ENCODE data around the gene DLG2.

DLG2 gene

DNA sequence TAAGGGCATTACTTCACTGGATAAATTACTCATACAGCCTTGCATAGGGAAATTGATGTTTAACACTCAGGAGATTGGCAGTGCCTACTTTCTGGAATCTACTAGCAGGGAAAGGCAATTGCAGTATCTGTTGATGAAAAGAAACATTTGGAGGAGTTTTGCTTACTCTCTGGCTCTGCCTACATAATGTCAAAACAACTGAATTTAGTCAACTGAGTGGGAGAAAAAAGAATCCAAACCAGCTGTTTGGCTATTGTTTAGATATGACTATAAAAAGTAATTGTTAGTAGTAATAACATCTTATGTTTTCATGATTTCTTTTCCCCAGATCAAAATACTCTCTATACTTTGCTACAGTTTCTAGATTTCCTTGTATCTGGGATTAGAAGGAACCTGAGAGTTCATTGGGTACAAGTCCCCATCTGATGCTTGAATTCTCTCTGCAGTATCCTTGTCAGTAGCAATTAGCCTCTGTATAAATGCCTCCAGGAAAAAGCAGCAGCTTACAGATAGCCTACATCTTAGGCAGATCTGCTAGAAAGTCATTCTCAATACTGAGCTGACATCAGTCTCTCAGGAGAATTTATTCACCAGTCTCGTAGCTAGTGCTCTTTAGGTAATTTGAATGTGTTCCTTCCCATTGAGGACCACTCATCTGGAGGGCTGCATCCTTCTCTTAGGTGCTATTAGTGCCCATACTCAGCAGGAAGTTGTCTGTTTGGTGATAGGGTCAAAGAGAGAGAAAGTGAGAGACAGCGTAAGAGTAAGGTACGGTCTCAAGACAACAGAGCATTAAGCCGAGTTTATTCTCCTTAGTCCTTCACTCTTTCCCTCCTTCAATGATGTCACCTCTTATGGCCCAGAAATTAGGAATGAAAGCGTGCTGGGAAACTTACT lies 2155.1 kb downstream of the DLG2 start:
- Histone ChIP-seq H2AFZ (ENCODE audit: low read length) (no peak overlapping the region), H4K20me1 (ENCODE audit: insufficient read depth, low read length) (no peaks in the 10 kb centered on the region), H3K9me2 (replicated peaks; ENCODE audit: insufficient read depth, low read length) (no peaks in the 10 kb centered on the region), H3K4me2 (ENCODE audit: low read depth, low read length) (no peak overlapping the region), H3F3A (ENCODE audit: insufficient read depth, low read length) (no peaks in the 10 kb centered on the region), H3K9ac (ENCODE audit: low read length) (no peak overlapping the region), H3K36me3 (replicated peaks; ENCODE audit: insufficient read depth, low read length) (no peaks in the 10 kb centered on the region), H3K4me1 (ENCODE audit: low read length) (no peaks in the 10 kb centered on the region), H3K4me3 (ENCODE audit: low read length) (no peak overlapping the region), H3K27me3 (replicated peaks; ENCODE audit: insufficient read depth, low read length) (no peaks in the 10 kb centered on the region), H3K9me3 (replicated peaks; ENCODE audit: insufficient read depth, low read length) (no peaks in the 10 kb centered on the region), H3K27ac (ENCODE audit: low read length) (no peak overlapping the region), H3K79me2 (ENCODE audit: low read length) (no peaks in the 10 kb centered on the region)
- TF ChIP-seq EZH2phosphoT487 (IDR thresholded peaks at IDR 0.05; ENCODE audit: low read length) (no peak), EZH2 (optimal IDR thresholded peaks at IDR 0.05; ENCODE audit: low read depth, low read length) (no peak)
- TF ChIP-seq, protein P1, sequence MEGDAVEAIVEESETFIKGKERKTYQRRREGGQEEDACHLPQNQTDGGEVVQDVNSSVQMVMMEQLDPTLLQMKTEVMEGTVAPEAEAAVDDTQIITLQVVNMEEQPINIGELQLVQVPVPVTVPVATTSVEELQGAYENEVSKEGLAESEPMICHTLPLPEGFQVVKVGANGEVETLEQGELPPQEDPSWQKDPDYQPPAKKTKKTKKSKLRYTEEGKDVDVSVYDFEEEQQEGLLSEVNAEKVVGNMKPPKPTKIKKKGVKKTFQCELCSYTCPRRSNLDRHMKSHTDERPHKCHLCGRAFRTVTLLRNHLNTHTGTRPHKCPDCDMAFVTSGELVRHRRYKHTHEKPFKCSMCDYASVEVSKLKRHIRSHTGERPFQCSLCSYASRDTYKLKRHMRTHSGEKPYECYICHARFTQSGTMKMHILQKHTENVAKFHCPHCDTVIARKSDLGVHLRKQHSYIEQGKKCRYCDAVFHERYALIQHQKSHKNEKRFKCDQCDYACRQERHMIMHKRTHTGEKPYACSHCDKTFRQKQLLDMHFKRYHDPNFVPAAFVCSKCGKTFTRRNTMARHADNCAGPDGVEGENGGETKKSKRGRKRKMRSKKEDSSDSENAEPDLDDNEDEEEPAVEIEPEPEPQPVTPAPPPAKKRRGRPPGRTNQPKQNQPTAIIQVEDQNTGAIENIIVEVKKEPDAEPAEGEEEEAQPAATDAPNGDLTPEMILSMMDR (IDR thresholded peaks at IDR 0.05; ENCODE audit: low read length) = no peak
- DNase-seq = no peak

- Histone ChIP-seq H3K9me2 (replicated peaks; ENCODE audit: insufficient read depth, low read length) (no peaks in the 10 kb centered on the region), H3K9ac (ENCODE audit: low read length) (no peak overlapping the region), H3K4me2 (ENCODE audit: low read depth, low read length) (no peak overlapping the region), H3K4me3 (ENCODE audit: low read length) (no peak overlapping the region), H4K20me1 (ENCODE audit: insufficient read depth, low read length) (no peaks in the 10 kb centered on the region), H3K79me2 (ENCODE audit: low read length) (no peaks in the 10 kb centered on the region), H3K27ac (ENCODE audit: low read length) (no peak overlapping the region), H3K27me3 (replicated peaks; ENCODE audit: insufficient read depth, low read length) (no peaks in the 10 kb centered on the region), H2AFZ (ENCODE audit: low read length) (no peak overlapping the region), H3F3A (ENCODE audit: insufficient read depth, low read length) (no peaks in the 10 kb centered on the region), H3K36me3 (replicated peaks; ENCODE audit: insufficient read depth, low read length) (no peaks in the 10 kb centered on the region), H3K9me3 (replicated peaks; ENCODE audit: insufficient read depth, low read length) (no peaks in the 10 kb centered on the region), H3K4me1 (ENCODE audit: low read length) (no peaks in the 10 kb centered on the region)
- TF ChIP-seq, protein P1 (IDR thresholded peaks at IDR 0.05; ENCODE audit: low read length) = no peak
- TF ChIP-seq EZH2phosphoT487 (IDR thresholded peaks at IDR 0.05; ENCODE audit: low read length) (no peak), EZH2 (optimal IDR thresholded peaks at IDR 0.05; ENCODE audit: low read depth, low read length) (no peak)
- no peak for DNase-seq
Observed at GRCh38 chr11:83467837-83468236, 2159.3 kb downstream of the DLG2 start.

- no peak for TF ChIP-seq EZH2 (optimal IDR thresholded peaks at IDR 0.05; ENCODE audit: low read depth, low read length)
- no peak for TF ChIP-seq EZH2phosphoT487 (IDR thresholded peaks at IDR 0.05; ENCODE audit: low read length)
- TF ChIP-seq, protein P1 (IDR thresholded peaks at IDR 0.05; ENCODE audit: low read length) = no peak
- H3F3A ChIP-seq (ENCODE audit: insufficient read depth, low read length) = no peaks in the 10 kb centered on the region
- no peak for DNase-seq
- no peaks in the 10 kb centered on the region for H3K79me2 ChIP-seq (ENCODE audit: low read length)
- no peaks in the 10 kb centered on the region for H3K4me1 ChIP-seq (ENCODE audit: low read length)
- H3K4me2 ChIP-seq (ENCODE audit: low read depth, low read length) = no peak overlapping the region
- no peaks in the 10 kb centered on the region for H3K9me2 ChIP-seq (replicated peaks; ENCODE audit: insufficient read depth, low read length)
- no peaks in the 10 kb centered on the region for H4K20me1 ChIP-seq (ENCODE audit: insufficient read depth, low read length)
- H3K36me3 ChIP-seq (replicated peaks; ENCODE audit: insufficient read depth, low read length) = no peaks in the 10 kb centered on the region
- no peak overlapping the region for H3K27ac ChIP-seq (ENCODE audit: low read length)
- no peaks in the 10 kb centered on the region for H3K27me3 ChIP-seq (replicated peaks; ENCODE audit: insufficient read depth, low read length)
- H3K9me3 ChIP-seq (replicated peaks; ENCODE audit: insufficient read depth, low read length) = no peaks in the 10 kb centered on the region
- no peak overlapping the region for H2AFZ ChIP-seq (ENCODE audit: low read length)
- H3K4me3 ChIP-seq (ENCODE audit: low read length) = no peak overlapping the region
- H3K9ac ChIP-seq (ENCODE audit: low read length) = no peak overlapping the region
Observed at GRCh38 chr11:83464160-83464944, 2162.8 kb downstream of the DLG2 start.

All from MM.1S (cell line).